ENCODE data around the gene ACVR1B. TPM values are rescaled to one million over a fixed set of nuclear protein-coding genes. Genes with fewer than 3 reads are reported as not detected.

The ACVR1B gene
- total RNA-seq, 4 donors from 2014 or later = 67.4 to 87.0 (median 80.5) TPM

DNA sequence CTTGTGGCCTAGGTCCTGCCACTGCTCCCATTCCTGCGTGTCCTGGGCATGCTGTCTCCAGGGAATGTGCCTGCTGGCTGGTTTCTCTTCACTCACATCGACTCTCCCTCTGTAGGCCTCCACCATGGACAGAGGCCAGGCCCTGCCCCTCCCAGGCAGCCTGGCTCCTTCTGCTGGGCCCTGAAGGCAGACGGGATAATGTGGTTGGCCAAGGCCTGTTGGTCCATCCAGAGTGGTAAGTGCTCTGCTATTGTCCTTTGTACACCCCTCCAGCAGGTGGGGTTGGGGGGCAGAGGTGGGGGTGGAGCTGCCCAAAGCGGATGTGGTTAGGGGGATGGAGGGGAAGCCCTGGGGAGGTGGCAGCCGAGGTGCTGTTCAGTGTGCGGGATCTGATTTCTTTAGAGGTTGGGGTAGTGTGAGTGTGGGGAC, 90.2 kb downstream of the ACVR1B start:
- WGBS, 2 donors = 46 to 47% methylated on average over 6 of the region's 6 CpGs
- no peak overlapping the region for H3K4me3 ChIP-seq (ENCODE audit: low read depth, poor library complexity, severe bottlenecking)
- intact Hi-C loops (cut with DNase I; ENCODE audit: low total_unique reads) = no loop called here
- TF ChIP-seq, protein P1, sequence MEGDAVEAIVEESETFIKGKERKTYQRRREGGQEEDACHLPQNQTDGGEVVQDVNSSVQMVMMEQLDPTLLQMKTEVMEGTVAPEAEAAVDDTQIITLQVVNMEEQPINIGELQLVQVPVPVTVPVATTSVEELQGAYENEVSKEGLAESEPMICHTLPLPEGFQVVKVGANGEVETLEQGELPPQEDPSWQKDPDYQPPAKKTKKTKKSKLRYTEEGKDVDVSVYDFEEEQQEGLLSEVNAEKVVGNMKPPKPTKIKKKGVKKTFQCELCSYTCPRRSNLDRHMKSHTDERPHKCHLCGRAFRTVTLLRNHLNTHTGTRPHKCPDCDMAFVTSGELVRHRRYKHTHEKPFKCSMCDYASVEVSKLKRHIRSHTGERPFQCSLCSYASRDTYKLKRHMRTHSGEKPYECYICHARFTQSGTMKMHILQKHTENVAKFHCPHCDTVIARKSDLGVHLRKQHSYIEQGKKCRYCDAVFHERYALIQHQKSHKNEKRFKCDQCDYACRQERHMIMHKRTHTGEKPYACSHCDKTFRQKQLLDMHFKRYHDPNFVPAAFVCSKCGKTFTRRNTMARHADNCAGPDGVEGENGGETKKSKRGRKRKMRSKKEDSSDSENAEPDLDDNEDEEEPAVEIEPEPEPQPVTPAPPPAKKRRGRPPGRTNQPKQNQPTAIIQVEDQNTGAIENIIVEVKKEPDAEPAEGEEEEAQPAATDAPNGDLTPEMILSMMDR (IDR thresholded peaks at IDR 0.05) = no peak
- TF ChIP-seq POLR2A (IDR thresholded peaks at IDR 0.05) = no peak
- peak in 1 of 2 donors; percentile 87 for DNase-seq (ENCODE audit: low spot score in 2 of 2)

DNA sequence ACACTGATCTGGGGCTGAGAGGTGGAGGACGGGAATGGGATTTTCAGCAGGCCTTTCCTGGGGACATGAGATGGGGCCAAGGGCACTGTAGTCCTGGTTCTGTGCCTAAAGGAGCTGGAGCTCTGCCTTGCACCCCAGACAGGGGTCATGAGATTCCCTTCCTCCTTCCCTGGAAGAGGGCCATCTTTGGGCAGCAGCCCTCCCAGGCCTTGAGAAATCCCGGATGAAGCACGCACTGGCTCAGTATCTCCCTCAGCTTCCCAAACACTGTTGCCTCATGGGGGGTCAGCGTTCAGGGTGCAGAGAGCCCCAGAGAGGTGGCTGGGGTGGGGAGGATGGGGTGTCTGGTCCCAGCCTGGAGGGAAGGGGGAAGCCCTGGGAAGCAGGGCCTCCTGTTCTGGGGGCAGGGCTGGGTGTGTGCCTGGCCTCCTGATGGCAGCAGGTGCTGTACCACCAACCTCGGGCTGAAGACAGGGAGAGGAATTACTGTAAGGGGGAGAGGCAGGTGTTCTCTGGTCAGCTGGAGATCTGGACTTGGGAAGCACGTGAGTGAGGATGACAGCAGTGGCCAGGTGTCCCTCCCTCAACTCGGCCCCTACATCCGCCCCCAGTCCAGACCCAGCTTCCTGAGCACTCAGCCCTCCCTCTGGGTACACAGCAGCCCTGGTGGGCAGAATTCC, 91.3 kb downstream of the ACVR1B start:
- 77 to 79% methylated on average over 8 of the region's 8 CpGs for WGBS, 2 donors

DNA sequence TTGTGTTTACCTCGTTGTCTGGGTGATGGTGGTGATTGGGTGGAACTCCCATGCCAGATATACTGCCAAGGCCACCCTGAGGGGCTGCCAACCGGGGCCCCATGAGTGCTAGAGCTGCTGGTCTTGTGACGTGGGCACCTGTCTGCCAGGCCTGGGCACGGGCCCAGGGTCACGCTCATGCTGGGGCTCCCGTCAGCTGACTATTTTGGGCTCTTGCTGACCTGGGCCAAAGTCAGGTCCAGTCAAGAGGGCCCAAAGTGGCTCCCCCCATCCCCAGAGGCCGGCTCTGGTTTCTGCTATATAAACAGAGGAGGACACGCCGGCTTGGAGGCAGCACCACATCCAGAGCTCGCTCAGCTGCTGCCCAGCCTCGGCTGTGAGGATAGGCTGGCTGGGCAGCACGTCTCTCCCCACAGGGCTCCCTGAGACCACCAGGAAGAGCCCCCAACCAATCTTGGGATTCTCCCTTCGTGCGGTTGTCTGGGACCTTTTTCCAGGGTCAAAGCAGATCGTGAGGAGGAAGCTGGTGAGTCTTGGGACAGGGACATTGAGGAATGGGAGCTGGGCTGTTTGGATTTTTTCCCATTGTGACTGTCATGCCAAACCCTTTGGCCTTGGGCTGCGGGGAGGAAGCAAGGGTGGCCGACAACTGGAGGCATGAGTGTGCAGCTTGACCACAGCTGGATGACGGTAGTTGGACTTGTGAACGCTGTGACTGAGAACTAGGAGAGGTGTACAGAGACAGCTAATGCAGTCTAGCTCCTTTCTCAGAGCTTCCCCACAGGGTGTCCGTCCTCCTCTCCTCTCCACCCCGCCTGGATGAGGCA, 92.1 kb downstream of the ACVR1B start:
- peak in 1 of 2 donors; percentile 87 for DNase-seq (ENCODE audit: low spot score in 2 of 2)
- no peak overlapping the region for H3K4me3 ChIP-seq (ENCODE audit: low read depth, poor library complexity, severe bottlenecking)
- intact Hi-C loops (cut with DNase I; ENCODE audit: low total_unique reads) = no loop called here
- WGBS, 2 donors = 63 to 66% methylated on average over 18 to 21 of the region's 21 CpGs
- TF ChIP-seq, protein P1 (IDR thresholded peaks at IDR 0.05) = no peak
- TF ChIP-seq POLR2A (IDR thresholded peaks at IDR 0.05) = no peak

More for the DNA sequence above, 91.3 kb downstream of the ACVR1B start:
- no peak overlapping the region for H3K4me3 ChIP-seq (ENCODE audit: low read depth, poor library complexity, severe bottlenecking)
- intact Hi-C loops (cut with DNase I; ENCODE audit: low total_unique reads) = no loop called here
- TF ChIP-seq POLR2A (IDR thresholded peaks at IDR 0.05) = no peak
- TF ChIP-seq, protein P1 (IDR thresholded peaks at IDR 0.05) = no peak
- DNase-seq (ENCODE audit: low spot score in 2 of 2) = peak in 1 of 2 donors; percentile 86

DNA sequence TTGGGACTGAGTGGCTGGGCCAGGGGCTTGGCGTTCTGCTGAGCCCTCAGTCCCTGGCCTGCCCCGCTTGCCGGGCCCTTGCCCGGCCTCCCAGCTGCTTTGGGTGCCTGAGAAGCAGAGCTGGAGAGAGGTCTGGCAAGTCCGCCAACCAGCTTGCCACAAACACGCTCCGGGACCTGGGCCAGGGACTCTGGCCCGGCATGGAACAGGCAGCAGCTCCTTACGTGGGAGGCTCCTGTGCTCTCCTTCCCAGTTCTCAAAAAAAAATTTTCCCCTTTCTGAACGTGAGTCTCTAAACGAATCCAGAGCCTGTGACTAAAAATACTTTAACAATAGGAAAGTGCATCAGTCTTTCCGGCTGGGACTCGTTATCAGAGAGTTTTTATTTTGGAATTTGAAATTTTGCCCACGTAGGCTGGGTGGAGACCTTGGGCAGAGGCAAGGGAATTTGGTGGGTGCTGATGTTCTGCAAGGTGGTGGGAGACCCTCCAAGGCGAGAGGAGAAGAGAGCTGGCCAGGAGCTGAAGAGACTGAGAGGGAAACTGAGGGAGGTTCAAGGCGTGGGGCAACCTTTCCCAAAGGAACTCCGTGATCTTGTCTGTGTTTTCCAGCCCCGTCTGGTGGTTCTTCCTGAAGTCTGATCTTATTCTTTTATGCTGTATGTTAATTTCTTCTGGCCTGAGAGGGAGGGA, 92.9 kb downstream of the ACVR1B start:
- intact Hi-C loops (cut with DNase I; ENCODE audit: low total_unique reads) = no loop called here
- H3K4me3 ChIP-seq (ENCODE audit: low read depth, poor library complexity, severe bottlenecking) = no peak overlapping the region
- peak in 1 of 2 donors; percentile 95 for DNase-seq (ENCODE audit: low spot score in 2 of 2)
- 20 to 23% methylated on average over 16 to 18 of the region's 18 CpGs for WGBS, 2 donors
- TF ChIP-seq, protein P1 (IDR thresholded peaks at IDR 0.05) = no peak
- no peak for TF ChIP-seq POLR2A (IDR thresholded peaks at IDR 0.05)

DNA sequence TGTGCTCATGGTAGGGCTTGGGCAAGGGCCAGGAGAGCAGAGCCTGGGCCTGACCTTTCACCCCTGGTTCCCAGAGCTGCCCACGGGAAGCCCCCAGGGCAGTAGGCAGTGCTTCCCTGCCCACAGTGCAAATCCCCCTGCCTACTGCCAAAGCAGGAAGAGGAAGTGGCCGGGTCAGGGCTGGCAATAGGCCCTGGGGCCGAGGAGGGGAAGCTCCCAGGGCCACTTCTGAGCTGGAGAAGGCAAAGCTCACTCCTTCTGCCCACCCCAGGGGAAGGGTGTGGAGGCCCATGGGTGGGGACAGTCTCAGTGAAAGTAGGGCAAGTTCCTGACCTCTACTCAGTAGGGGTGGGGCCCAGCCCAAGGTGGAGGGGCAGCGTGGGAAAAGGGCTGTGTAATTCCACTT, 94.3 kb downstream of the ACVR1B start:
- H3K4me3 ChIP-seq (ENCODE audit: low read depth, poor library complexity, severe bottlenecking) = no peak overlapping the region
- intact Hi-C loops (cut with DNase I; ENCODE audit: low total_unique reads) = no loop called here

More for the DNA sequence above, 94.3 kb downstream of the ACVR1B start:
- TF ChIP-seq POLR2A (IDR thresholded peaks at IDR 0.05) = no peak
- TF ChIP-seq, protein P1 (IDR thresholded peaks at IDR 0.05) = no peak
- 28 to 31% methylated on average over 4 of the region's 4 CpGs for WGBS, 2 donors
- no peak for DNase-seq (ENCODE audit: low spot score in 2 of 2)

Other genes with a start within 250 kb of the ACVR1B start
- gene FIGNL2, start 103.0 kb upstream of the ACVR1B start, total RNA-seq = under 1 TPM in 3 of 4 donors, not detected in 1; 0.17 to 0.49 (median 0.29) TPM
- not detected for gene ANKRD33, start 63.6 kb upstream of the ACVR1B start, total RNA-seq
- gene ACVRL1, start 44.2 kb upstream of the ACVR1B start, total RNA-seq = 10 to 100 TPM; 12.9 to 99.8 (median 39.9) TPM
- 10 to 100 TPM; 14.6 to 34.2 (median 25.9) TPM for gene TAMALIN, start 55.2 kb downstream of the ACVR1B start, total RNA-seq
- gene NR4A1, start 99.7 kb downstream of the ACVR1B start, total RNA-seq = 100 to 1,000 TPM in 2 of 4 donors, 10 to 100 TPM in 2; 28.7 to 121 (median 105) TPM
- 10 to 100 TPM; 42.6 to 71.6 (median 55.2) TPM for gene ATG101, start 118.3 kb downstream of the ACVR1B start, total RNA-seq
- under 1 TPM in 1 of 4 donors, not detected in 3; 0.71 TPM for gene SMIM41, start 128.0 kb downstream of the ACVR1B start, total RNA-seq
- gene KRT80, start 240.3 kb downstream of the ACVR1B start, total RNA-seq = 100 to 1,000 TPM; 269 to 349 (median 275) TPM